ENCODE measurements around the gene SPNS3.

- TF ChIP-seq CTCF (IDR thresholded peaks at IDR 0.05 in 8 of 11, conservative IDR thresholded peaks at IDR 0.05 in 3 of 11) (no peak), POLR2AphosphoS5 (IDR thresholded peaks at IDR 0.05) (peak; percentile 61 to 83 (median 77)), POLR2A (IDR thresholded peaks at IDR 0.05) (no peak)
Observed at GRCh38 chr17:4449736-4450135, 16.0 kb downstream of the SPNS3 start.

Data from spleen (tissue), 7 donors.